Activated CD4-positive, alpha-beta T cell treated with anti-CD3 and anti-CD28 coated beads, Interleukin-2, Interleukin-4, amounts not matched to agents 100 ng/mL and 50 ng/mL, durations not matched to agents 16 hours and 8 hours (primary cell): ENCODE measurements around the gene C16orf46.

ENCODE experiments used
- DNase-seq: peaks from one replicate; pipeline ENCODE4 v3.0.0-alpha.2; 2020; ENCODE audit warnings: low spot score

C16orf46 gene

GRCh38 chr16:81018496-81018895 is 58.5 kb downstream of the C16orf46 start:
- no peak for DNase-seq

GRCh38 chr16:81014672-81015071 is 62.4 kb downstream of the C16orf46 start:
- no peak for DNase-seq

- no peak for DNase-seq
Measured at GRCh38 chr16:81012974-81013373, 64.1 kb downstream of the C16orf46 start.
